ENCODE data around the gene KRTAP9-2.

Gene KRTAP9-2

DNA sequence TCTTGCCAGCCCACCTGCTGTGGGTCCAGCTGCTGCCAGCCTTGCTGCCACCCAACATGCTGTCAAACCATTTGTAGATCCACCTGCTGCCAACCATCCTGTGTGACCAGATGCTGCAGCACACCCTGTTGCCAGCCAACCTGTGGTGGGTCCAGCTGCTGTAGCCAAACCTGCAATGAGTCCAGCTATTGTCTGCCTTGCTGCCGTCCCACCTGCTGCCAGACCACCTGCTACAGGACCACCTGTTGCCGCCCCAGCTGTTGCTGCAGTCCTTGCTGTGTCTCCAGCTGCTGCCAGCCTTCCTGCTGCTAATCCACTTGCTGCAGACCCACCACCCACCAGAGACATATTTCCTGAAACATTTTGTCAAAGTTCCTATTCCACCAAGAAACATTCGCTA, 36.1 kb upstream of the KRTAP9-2 start:
- H3K79me2 ChIP-seq (ENCODE audit: insufficient read depth, low read depth), result no peaks in the 10 kb centered on the region
- H3K4me3 ChIP-seq (IDR thresholded peaks at IDR 0.05; ENCODE audit: insufficient read depth, low read depth, low read length), result no peak overlapping the region
- no peak overlapping the region for H2AFZ ChIP-seq (ENCODE audit: low read depth)
- H3K4me2 ChIP-seq, result no peak overlapping the region
- no peak overlapping the region for H3K27ac ChIP-seq
- no peaks in the 10 kb centered on the region for H3K4me1 ChIP-seq (ENCODE audit: low read depth, poor library complexity, severe bottlenecking)
- H3K36me3 ChIP-seq (ENCODE audit: insufficient read depth), result no peaks in the 10 kb centered on the region
- no peaks in the 10 kb centered on the region for H3K27me3 ChIP-seq (ENCODE audit: insufficient read depth, low read depth)
- no peaks in the 10 kb centered on the region for H4K20me1 ChIP-seq (ENCODE audit: insufficient read depth)
- TF ChIP-seq, protein P1, sequence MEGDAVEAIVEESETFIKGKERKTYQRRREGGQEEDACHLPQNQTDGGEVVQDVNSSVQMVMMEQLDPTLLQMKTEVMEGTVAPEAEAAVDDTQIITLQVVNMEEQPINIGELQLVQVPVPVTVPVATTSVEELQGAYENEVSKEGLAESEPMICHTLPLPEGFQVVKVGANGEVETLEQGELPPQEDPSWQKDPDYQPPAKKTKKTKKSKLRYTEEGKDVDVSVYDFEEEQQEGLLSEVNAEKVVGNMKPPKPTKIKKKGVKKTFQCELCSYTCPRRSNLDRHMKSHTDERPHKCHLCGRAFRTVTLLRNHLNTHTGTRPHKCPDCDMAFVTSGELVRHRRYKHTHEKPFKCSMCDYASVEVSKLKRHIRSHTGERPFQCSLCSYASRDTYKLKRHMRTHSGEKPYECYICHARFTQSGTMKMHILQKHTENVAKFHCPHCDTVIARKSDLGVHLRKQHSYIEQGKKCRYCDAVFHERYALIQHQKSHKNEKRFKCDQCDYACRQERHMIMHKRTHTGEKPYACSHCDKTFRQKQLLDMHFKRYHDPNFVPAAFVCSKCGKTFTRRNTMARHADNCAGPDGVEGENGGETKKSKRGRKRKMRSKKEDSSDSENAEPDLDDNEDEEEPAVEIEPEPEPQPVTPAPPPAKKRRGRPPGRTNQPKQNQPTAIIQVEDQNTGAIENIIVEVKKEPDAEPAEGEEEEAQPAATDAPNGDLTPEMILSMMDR (conservative IDR thresholded peaks at IDR 0.05; ENCODE audit: low read depth, low read length), result no peak
- no peak overlapping the region for H3K9ac ChIP-seq

DNA sequence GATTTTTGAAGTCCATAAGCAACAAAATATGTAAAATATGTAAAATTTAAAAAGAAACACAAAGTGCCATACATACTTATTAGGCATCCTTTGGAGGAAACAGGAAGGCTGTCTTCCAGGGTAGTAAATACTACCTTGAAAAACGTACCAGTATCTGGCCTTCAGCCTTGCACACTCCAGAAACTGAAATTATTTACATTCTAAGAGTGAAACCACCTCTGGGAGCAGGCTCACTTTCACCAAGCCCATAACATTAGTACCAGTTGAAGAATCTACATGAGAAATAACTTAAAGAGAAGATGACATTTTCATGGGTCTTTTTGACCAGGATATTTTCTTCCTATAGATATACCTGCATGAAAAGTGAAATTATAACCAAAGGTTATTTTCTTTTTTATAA, 30.4 kb upstream of the KRTAP9-2 start:
- no peak overlapping the region for H3K4me2 ChIP-seq
- no peaks in the 10 kb centered on the region for H3K27me3 ChIP-seq (ENCODE audit: insufficient read depth, low read depth)
- H3K9ac ChIP-seq, result no peak overlapping the region
- H3K4me3 ChIP-seq (IDR thresholded peaks at IDR 0.05; ENCODE audit: insufficient read depth, low read depth, low read length), result no peak overlapping the region
- H3K79me2 ChIP-seq (ENCODE audit: insufficient read depth, low read depth), result no peaks in the 10 kb centered on the region
- H3K4me1 ChIP-seq (ENCODE audit: low read depth, poor library complexity, severe bottlenecking), result peaks cover 10% of the 10 kb centered on the region
- TF ChIP-seq, protein P1 (conservative IDR thresholded peaks at IDR 0.05; ENCODE audit: low read depth, low read length), result no peak
- H3K36me3 ChIP-seq (ENCODE audit: insufficient read depth), result no peaks in the 10 kb centered on the region
- no peak overlapping the region for H3K27ac ChIP-seq
- no peaks in the 10 kb centered on the region for H4K20me1 ChIP-seq (ENCODE audit: insufficient read depth)
- no peak overlapping the region for H2AFZ ChIP-seq (ENCODE audit: low read depth)

DNA sequence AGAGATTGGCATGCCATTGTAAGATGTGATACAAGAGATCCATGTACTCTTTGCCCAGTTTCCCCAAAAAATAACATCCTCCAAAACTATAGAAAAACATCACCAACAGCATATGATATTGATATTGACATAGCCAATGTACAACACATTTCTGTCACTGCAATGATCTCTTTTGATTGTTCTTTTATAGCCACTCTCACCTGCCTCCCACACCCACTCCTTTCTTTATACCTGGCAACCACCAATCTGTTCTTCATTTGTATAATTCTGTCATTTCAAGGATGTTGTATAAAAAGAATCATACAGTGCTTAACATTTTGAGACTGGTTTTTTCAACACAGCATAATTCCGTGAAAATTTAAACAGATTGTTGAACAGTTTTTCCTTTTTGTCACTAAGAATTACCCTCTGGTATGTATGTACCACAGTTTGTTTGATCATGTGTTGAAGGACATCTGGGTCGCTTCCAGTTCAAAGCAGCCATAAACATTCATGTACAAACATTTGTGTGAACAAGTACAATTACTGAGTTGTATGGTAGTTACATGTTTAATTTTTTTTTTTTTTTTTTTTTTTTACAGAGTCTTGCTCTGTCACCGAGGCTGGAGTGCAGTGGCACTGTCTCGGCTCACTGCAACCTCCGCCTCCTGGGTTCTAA, 26.9 kb upstream of the KRTAP9-2 start:
- TF ChIP-seq, protein P1 (conservative IDR thresholded peaks at IDR 0.05; ENCODE audit: low read depth, low read length), result no peak

DNA sequence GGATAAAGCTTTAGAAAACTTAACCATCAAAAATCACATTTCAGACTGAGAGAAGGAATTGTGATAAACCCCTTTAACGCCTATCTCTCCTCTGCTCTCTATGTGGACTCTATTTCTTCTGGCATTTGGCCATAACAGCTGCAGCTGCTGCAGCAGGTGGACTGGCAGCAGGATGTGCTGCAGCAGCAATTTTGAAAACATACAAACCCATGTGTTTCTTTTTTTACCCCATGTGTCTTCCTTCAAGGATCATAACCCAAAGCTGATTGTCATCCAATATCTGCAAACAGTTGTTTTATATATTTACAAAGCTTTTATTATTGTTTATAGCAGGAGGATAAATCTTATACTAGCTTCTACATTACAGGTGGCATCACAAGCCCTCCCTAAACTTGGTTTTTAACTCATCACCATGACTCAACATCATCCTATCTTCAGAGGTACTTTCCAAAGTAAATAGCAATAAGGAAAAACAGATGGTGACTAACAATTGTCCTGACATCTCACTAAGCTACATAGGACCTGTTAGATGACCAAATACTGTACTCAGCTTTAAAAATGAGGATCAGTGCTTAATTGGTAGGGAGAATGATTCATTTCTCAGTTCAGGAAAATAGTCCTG, 14.5 kb upstream of the KRTAP9-2 start:
- Histone ChIP-seq H3K36me3 (ENCODE audit: insufficient read depth) (no peaks in the 10 kb centered on the region), H3K79me2 (ENCODE audit: insufficient read depth, low read depth) (no peaks in the 10 kb centered on the region), H3K27ac (peak overlapping the region; percentile 35), H3K4me1 (ENCODE audit: low read depth, poor library complexity, severe bottlenecking) (peaks cover 29% of the 10 kb centered on the region), H3K4me2 (peak overlapping the region; percentile 59), H3K9ac (no peak overlapping the region), H3K27me3 (ENCODE audit: insufficient read depth, low read depth) (no peaks in the 10 kb centered on the region), H4K20me1 (ENCODE audit: insufficient read depth) (no peaks in the 10 kb centered on the region), H3K4me3 (IDR thresholded peaks at IDR 0.05; ENCODE audit: insufficient read depth, low read depth, low read length) (no peak overlapping the region), H2AFZ (ENCODE audit: low read depth) (peak overlapping the region; percentile 7)
- TF ChIP-seq, protein P1 (conservative IDR thresholded peaks at IDR 0.05; ENCODE audit: low read depth, low read length), result no peak

More for the DNA sequence above, 26.9 kb upstream of the KRTAP9-2 start:
- Histone ChIP-seq H3K9ac (no peak overlapping the region), H2AFZ (ENCODE audit: low read depth) (no peak overlapping the region), H3K4me3 (IDR thresholded peaks at IDR 0.05; ENCODE audit: insufficient read depth, low read depth, low read length) (no peak overlapping the region), H4K20me1 (ENCODE audit: insufficient read depth) (no peaks in the 10 kb centered on the region), H3K79me2 (ENCODE audit: insufficient read depth, low read depth) (no peaks in the 10 kb centered on the region), H3K27ac (no peak overlapping the region), H3K36me3 (ENCODE audit: insufficient read depth) (no peaks in the 10 kb centered on the region), H3K27me3 (ENCODE audit: insufficient read depth, low read depth) (no peaks in the 10 kb centered on the region), H3K4me1 (ENCODE audit: low read depth, poor library complexity, severe bottlenecking) (peaks cover 10% of the 10 kb centered on the region), H3K4me2 (no peak overlapping the region)
